Parathyroid adenoma (tissue), 2 donors: ENCODE measurements around the gene HAUS3.

Experiments used
- H2AFZ ChIP-seq: fragments of 300-600 bp; sonication (generic); one replicate; pipeline ENCODE4 v1.7.0; 2017; ENCODE audit warnings: antibody characterized with exemption, mild to moderate bottlenecking
- H3K27ac ChIP-seq: fragments of 300-600 bp; sonication (generic); one replicate; pipeline ENCODE4 v1.7.0; 2017
- H3K27me3 ChIP-seq: fragments of 300-600 bp; sonication (generic); one replicate; pipeline ENCODE4 v1.7.0; 2017; ENCODE audit warnings: low read length; ENCODE audit not compliant: control insufficient read depth, insufficient read depth
- H3K36me3 ChIP-seq: fragments of 300-600 bp; sonication (generic); one replicate; pipeline ENCODE4 v1.7.0; 2017; ENCODE audit warnings: low read length; ENCODE audit not compliant: control insufficient read depth, insufficient read depth
- H3K4me1 ChIP-seq: fragments of 300-600 bp; sonication (generic); one replicate; pipeline ENCODE4 v1.7.0; 2017; ENCODE audit warnings: control low read depth
- H3K4me2 ChIP-seq: fragments of 300-600 bp; sonication (generic); one replicate; pipeline ENCODE4 v1.7.0; 2017; ENCODE audit warnings: low read length
- H3K4me3 ChIP-seq: fragments of 300-600 bp; sonication (generic); one replicate; pipeline ENCODE4 v1.7.0; 2017; ENCODE audit warnings: low read depth, low read length
- H3K79me2 ChIP-seq: fragments of 300-600 bp; sonication (generic); one replicate; pipeline ENCODE4 v1.7.0; 2017; ENCODE audit warnings: control low read depth
- H3K9ac ChIP-seq: fragments of 300-600 bp; sonication (generic); one replicate; pipeline ENCODE4 v1.7.0; 2017; ENCODE audit warnings: mild to moderate bottlenecking
- H3K9me3 ChIP-seq: fragments of 300-600 bp; sonication (generic); one replicate; pipeline ENCODE4 v1.7.0; 2017; ENCODE audit warnings: low read length; ENCODE audit not compliant: control insufficient read depth
- CTCF ChIP-seq: fragments of 300-600 bp; sonication (generic); IDR thresholded peaks from one replicate; pipeline ENCODE4 v1.7.0; 2017; ENCODE audit warnings: antibody characterized with exemption, mild to moderate bottlenecking
- donor health status: primary hyperparathyroidism.

The HAUS3 gene

GRCh38 chr4:2251795-2252529 is 10.0 kb upstream of the HAUS3 start:
- TF ChIP-seq CTCF = no peak
- Histone ChIP-seq H3K4me2 (no peak overlapping the region), H3K79me2 (no peaks in the 10 kb centered on the region), H2AFZ (no peak overlapping the region), H3K27ac (no peak overlapping the region), H3K9me3 (no peaks in the 10 kb centered on the region), H3K27me3 (no peaks in the 10 kb centered on the region), H3K36me3 (no peaks in the 10 kb centered on the region), H3K9ac (no peak overlapping the region), H3K4me3 (no peak overlapping the region), H3K4me1 (no peaks in the 10 kb centered on the region)

- Histone ChIP-seq H3K79me2 (no peaks in the 10 kb centered on the region), H3K4me2 (no peak overlapping the region), H3K27me3 (no peaks in the 10 kb centered on the region), H3K9ac (no peak overlapping the region), H3K36me3 (no peaks in the 10 kb centered on the region), H3K9me3 (no peaks in the 10 kb centered on the region), H3K27ac (no peak overlapping the region), H3K4me3 (no peak overlapping the region), H2AFZ (no peak overlapping the region), H3K4me1 (no peaks in the 10 kb centered on the region)
- no peak for TF ChIP-seq CTCF
Observed at GRCh38 chr4:2251073-2251794, 9.3 kb upstream of the HAUS3 start.

- Histone ChIP-seq H3K36me3 (no peaks in the 10 kb centered on the region), H3K4me1 (no peaks in the 10 kb centered on the region), H3K27ac (no peak overlapping the region), H2AFZ (no peak overlapping the region), H3K4me2 (no peak overlapping the region), H3K4me3 (no peak overlapping the region), H3K27me3 (no peaks in the 10 kb centered on the region), H3K9me3 (no peaks in the 10 kb centered on the region), H3K79me2 (no peaks in the 10 kb centered on the region), H3K9ac (no peak overlapping the region)
- no peak for TF ChIP-seq CTCF
Observed at GRCh38 chr4:2250357-2251072, 8.6 kb upstream of the HAUS3 start.

GRCh38 chr4:2249526-2250356 is 7.8 kb upstream of the HAUS3 start:
- Histone ChIP-seq H2AFZ (no peak overlapping the region), H3K27ac (no peak overlapping the region), H3K79me2 (no peaks in the 10 kb centered on the region), H3K9me3 (no peaks in the 10 kb centered on the region), H3K4me2 (no peak overlapping the region), H3K36me3 (no peaks in the 10 kb centered on the region), H3K9ac (no peak overlapping the region), H3K4me3 (no peak overlapping the region), H3K27me3 (no peaks in the 10 kb centered on the region), H3K4me1 (no peaks in the 10 kb centered on the region)
- TF ChIP-seq CTCF = no peak
